Right kidney (tissue), 1 donor: Measurements from ENCODE around the gene TBX5.

Experiments used
- DNase-seq: peaks from one replicate; pipeline ENCODE4 v3.0.0-alpha.2; 2016

TBX5 gene

DNA sequence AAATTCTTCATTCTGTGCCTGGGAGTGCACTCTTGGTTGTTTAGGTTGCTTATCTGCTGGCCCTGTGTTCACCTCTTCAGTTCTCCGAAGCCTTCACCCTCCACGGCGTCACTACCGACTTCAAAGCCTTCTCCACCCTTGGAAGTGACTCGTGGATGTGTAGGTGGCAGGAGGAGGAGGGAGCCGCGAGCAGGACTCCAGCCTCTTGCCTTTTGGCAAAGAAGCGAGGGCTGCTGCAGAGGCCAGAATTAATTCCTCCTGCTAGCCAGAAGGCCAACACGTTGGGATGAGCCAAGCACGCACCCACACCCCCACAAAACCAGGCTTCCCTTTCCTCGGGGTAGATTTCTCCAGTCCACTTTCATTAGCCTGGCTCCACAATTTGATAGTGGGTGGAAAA, 86.5 kb downstream of the TBX5 start:
- no peak for DNase-seq

DNA sequence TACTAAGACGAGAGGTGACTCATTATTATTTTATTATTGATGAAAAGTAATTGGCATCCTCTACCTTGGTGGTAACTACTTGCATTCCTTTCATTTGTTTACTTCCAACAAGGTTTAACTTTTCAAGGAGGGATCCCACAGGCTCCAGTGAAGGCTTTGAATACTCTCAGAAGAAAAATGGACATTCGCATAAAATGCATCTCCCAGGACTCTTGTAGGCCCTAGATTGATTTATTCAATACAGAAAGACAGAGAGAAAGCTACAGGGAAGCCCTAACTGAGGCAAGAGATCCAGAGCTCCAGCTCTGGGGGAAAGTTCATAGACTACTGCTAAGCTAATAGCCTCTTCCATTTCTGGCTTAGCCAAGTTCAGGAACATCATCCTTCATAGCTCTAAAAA, 87.0 kb downstream of the TBX5 start:
- DNase-seq: no peak

DNA sequence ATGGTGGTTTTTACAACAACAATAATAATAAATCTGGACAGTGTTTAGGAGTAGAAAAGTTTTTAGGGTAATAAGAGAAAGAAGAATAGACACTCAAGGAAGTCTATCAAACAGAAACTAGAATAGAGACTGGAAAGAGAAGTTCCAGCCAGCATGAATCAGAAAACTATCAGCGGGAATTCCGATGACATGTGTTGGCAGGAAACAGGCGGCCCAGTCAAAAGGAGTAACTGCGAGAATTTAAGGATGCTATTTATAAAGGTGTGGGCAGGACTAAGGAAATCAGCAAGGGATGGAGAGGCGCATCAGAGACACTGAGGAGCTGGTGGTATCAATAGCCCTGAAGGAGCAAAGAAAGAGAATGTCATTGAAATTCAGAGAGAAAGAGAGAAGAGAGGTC, 89.9 kb downstream of the TBX5 start:
- no peak for DNase-seq

DNA sequence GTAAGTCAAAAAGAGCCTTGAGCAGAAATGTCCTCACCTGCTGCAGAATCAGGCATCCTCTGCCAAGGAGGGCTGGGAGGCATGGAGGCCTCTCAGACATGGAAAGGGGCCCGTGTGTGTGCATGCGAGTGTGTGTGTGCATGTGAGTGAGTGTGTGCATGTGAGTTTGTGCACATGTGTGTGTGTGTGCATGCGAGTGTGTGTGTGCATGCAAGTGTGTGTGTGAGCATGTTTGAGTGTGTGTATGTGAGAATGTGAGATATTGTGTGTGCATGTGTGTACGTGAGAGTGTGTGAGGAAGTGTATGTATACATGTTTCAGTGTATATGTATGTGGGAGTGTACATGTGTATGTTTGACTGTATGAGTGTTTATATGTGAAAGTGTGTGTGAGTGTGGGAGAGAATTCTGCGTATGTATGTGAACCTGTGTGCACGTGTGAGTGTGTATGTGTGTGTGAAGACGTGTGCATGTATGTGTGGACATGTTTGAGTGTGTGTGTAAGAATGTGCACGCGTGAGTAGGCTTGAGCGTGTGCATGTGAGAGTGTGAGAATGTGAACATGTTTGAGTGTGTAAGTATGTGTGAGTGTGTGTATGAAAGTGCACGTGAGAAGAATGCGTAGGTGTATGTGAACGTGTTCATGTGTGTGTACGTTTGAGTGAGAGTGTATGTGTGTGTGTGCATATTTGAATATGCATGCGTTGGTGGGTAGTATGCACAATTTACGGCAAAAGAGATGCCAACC, 90.8 kb downstream of the TBX5 start:
- DNase-seq: no peak

DNA sequence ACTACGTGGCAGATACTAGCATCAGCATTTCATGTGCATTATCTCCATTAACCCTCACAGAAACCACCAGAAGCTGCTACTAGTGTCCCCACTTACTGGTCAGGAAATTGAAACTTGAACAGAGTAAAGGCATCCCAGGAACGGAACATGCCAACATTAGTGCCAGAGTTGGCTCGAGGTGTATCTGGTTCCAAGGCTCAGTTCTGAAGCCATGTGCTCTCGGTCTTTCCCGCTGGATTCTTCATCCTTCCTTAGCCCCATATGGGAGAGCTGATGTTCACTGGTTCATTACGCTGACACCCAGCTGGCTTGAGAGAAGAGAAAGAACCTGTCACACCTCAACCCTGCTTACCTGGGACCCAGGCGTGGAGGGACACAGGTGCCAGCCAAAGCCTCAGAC, 91.5 kb downstream of the TBX5 start:
- DNase-seq: no peak

DNA sequence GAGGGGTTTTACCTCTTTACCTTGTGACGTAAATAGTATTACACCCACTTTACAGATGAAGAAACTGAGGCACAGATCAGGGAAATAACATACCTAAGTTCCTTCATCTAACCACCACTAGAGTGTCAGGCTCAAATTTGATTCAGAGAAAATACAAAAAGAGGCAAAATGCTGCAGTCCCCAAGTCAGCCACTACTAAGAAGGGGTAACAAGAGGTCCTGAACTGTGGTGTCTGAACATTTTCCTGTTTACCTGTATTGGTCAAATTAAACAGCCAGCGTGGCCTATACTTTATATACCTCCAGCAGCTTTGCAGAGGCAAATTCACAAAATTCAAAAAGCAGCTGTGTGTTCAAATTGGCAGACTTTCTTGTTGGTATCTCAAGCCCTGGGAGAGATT, 92.0 kb downstream of the TBX5 start:
- DNase-seq: no peak

DNA sequence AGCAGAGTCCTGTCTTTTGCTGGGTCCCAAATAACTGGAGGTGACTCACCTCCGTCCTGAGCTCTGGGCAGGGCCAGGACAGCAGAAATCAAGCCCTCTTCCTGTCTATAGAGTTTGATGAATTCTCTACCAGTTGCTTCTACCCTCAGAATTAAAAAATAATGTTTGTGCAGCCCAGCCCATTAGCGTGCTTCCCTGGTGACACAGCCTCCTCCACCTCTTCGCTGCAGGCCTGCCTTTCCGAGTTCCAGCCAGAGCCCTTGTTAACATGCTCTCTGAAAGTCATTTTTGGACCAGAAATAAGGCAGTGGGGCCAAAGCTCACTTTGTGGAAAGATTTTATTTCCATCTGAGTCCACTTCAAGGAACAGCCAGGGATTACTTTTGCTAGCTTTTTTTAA, 94.0 kb downstream of the TBX5 start:
- no peak for DNase-seq

DNA sequence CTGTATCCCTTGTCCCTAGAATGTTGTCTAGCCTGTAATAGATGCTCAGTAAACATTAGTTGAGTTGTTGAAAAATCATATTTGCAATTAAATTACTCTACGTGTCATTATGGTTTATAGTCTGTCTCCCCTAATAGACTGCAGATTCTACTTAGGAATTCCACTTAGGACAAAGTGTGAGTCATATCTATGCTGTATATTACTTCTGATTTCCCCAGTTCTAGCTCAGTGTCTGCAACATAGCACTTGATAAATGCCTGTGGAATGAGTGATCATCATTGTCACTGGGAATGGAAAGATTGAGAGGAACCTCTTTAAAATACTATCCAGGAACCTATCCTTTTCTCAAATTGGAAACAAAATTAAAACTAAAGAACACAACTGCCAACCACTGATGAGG, 99.3 kb downstream of the TBX5 start:
- no peak for DNase-seq

DNA sequence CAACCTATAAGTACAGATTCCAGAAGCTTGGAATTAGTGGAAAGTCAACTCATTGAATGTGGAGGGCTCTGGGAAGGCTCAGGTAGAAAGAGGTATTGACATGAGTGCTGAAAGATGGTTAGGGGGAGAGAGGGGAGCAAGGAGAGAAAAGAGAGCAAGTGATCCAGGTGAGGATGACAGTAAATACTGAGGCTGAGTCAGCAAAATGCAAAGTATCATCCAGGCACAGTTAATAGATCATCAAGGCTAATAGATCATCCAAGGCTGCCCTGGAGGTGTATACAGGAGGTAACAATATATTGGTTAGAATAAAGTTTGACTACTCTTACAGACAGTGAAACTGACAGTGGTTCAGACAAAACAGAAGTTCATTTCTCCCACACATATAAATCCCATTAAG, 100.5 kb downstream of the TBX5 start:
- no peak for DNase-seq
